ENCODE results near the gene TRIL. TPM values are rescaled to one million over a fixed set of nuclear protein-coding genes. Genes with fewer than 3 reads are reported as not detected.

The TRIL gene
- 0.72 and 0.97 TPM in 2 replicates for total RNA-seq

GRCh38 chr7:28958235-28958979 is at the start of gene TRIL:
Gene TRIL (minus strand): TSS chr7:28958330. CDS start chr7:28958046, 284 bp downstream.

Other genes with a start within 250 kb of the TRIL start
- not detected in 2 replicates for gene CPVL, start 188.2 kb upstream of the TRIL start, total RNA-seq
- gene CHN2, start 236.4 kb upstream of the TRIL start, total RNA-seq: 0.16 and 1.8 TPM in 2 replicates

Measured in cardiac atrium fibroblast (primary cell).